ENCODE results near the gene CNOT11.
"Not testable (repeated sequence)": the region's sequence is repeated elsewhere in the genome, so short reads cannot be mapped to it uniquely, and the experiment has no call there.

CNOT11 gene

GRCh38 chr2:101231937-101232730 lies 20.6 kb upstream of the CNOT11 start:
- no peaks in the 10 kb centered on the region for H3K36me3 ChIP-seq (ENCODE audit: control insufficient read depth in 5 of 5, insufficient read depth in 5 of 5, low read length in 5 of 5)
- no peak overlapping the region for H3K4me3 ChIP-seq (ENCODE audit: low read depth in 1 of 5, low read length in 5 of 5)
- H3K9me3 ChIP-seq (ENCODE audit: control insufficient read depth in 5 of 5, low read length in 5 of 5): peaks cover 0 to 5% (median 0%) of the 10 kb centered on the region in 5 donors
- H3K27ac ChIP-seq (ENCODE audit: low read depth, low read length): no peak overlapping the region
- H3K4me1 ChIP-seq (ENCODE audit: control insufficient read depth in 5 of 5, insufficient read depth in 5 of 5, low read length in 5 of 5): no peaks in the 10 kb centered on the region
- no peaks in the 10 kb centered on the region for H3K27me3 ChIP-seq (ENCODE audit: control insufficient read depth in 5 of 5, insufficient read depth in 4 of 5, low read length in 5 of 5)
- H3K9ac ChIP-seq (ENCODE audit: low read length in 5 of 5): no peak overlapping the region

- Histone ChIP-seq H3K4me1 (ENCODE audit: control insufficient read depth in 5 of 5, insufficient read depth in 5 of 5, low read length in 5 of 5) (no peaks in the 10 kb centered on the region), H3K4me3 (ENCODE audit: low read depth in 1 of 5, low read length in 5 of 5) (no peak overlapping the region), H3K9me3 (ENCODE audit: control insufficient read depth in 5 of 5, low read length in 5 of 5) (peaks cover 0 to 5% (median 0%) of the 10 kb centered on the region in 5 donors), H3K27me3 (ENCODE audit: control insufficient read depth in 5 of 5, insufficient read depth in 4 of 5, low read length in 5 of 5) (no peaks in the 10 kb centered on the region), H3K27ac (ENCODE audit: low read depth, low read length) (no peak overlapping the region), H3K36me3 (ENCODE audit: control insufficient read depth in 5 of 5, insufficient read depth in 5 of 5, low read length in 5 of 5) (no peaks in the 10 kb centered on the region), H3K9ac (ENCODE audit: low read length in 5 of 5) (no peak overlapping the region)
Measured at GRCh38 chr2:101232770-101233169, 19.9 kb upstream of the CNOT11 start.

- Histone ChIP-seq H3K9me3 (ENCODE audit: control insufficient read depth in 5 of 5, low read length in 5 of 5) (peaks cover 0 to 5% (median 0%) of the 10 kb centered on the region in 5 donors), H3K27ac (ENCODE audit: low read depth, low read length) (no peak overlapping the region), H3K36me3 (ENCODE audit: control insufficient read depth in 5 of 5, insufficient read depth in 5 of 5, low read length in 5 of 5) (no peaks in the 10 kb centered on the region), H3K27me3 (ENCODE audit: control insufficient read depth in 5 of 5, insufficient read depth in 4 of 5, low read length in 5 of 5) (no peaks in the 10 kb centered on the region), H3K4me1 (ENCODE audit: control insufficient read depth in 5 of 5, insufficient read depth in 5 of 5, low read length in 5 of 5) (no peaks in the 10 kb centered on the region), H3K4me3 (ENCODE audit: low read depth in 1 of 5, low read length in 5 of 5) (no peak overlapping the region), H3K9ac (ENCODE audit: low read length in 5 of 5) (no peak overlapping the region)
Measured at GRCh38 chr2:101234169-101234938, 18.3 kb upstream of the CNOT11 start.

GRCh38 chr2:101235956-101236355 lies 16.7 kb upstream of the CNOT11 start:
- H3K4me3 ChIP-seq (ENCODE audit: low read depth in 1 of 5, low read length in 5 of 5); H3K27ac ChIP-seq (ENCODE audit: low read depth, low read length); H3K9ac ChIP-seq (ENCODE audit: low read length in 5 of 5); H3K27me3 ChIP-seq (ENCODE audit: control insufficient read depth in 5 of 5, insufficient read depth in 4 of 5, low read length in 5 of 5); H3K9me3 ChIP-seq (ENCODE audit: control insufficient read depth in 5 of 5, low read length in 5 of 5); H3K4me1 ChIP-seq (ENCODE audit: control insufficient read depth in 5 of 5, insufficient read depth in 5 of 5, low read length in 5 of 5); H3K36me3 ChIP-seq (ENCODE audit: control insufficient read depth in 5 of 5, insufficient read depth in 5 of 5, low read length in 5 of 5): not testable (repeated sequence)

DNA sequence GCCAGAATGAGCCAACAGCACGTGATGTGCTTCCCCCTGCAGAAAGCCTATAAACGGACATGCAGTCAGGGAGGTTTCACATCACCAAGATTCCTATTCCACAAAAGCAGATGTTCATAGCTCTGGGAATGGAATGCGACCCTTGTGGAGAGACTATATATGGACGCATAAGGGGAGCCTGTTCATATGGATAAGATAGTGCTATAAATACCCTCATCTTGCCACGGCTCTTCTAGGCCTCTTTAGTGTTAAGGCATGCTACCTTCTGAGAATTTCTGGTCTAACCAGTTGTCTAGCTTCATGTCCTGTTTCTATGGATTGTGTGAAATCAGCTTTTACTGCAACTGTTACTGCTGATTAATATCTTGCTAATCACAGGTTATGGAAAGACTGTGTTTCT lies 14.7 kb upstream of the CNOT11 start:
- not testable (repeated sequence) for H3K9ac ChIP-seq (ENCODE audit: low read length in 5 of 5); H3K27ac ChIP-seq (ENCODE audit: low read depth, low read length); H3K4me1 ChIP-seq (ENCODE audit: control insufficient read depth in 5 of 5, insufficient read depth in 5 of 5, low read length in 5 of 5); H3K9me3 ChIP-seq (ENCODE audit: control insufficient read depth in 5 of 5, low read length in 5 of 5); H3K27me3 ChIP-seq (ENCODE audit: control insufficient read depth in 5 of 5, insufficient read depth in 4 of 5, low read length in 5 of 5); H3K36me3 ChIP-seq (ENCODE audit: control insufficient read depth in 5 of 5, insufficient read depth in 5 of 5, low read length in 5 of 5); H3K4me3 ChIP-seq (ENCODE audit: low read depth in 1 of 5, low read length in 5 of 5)

DNA sequence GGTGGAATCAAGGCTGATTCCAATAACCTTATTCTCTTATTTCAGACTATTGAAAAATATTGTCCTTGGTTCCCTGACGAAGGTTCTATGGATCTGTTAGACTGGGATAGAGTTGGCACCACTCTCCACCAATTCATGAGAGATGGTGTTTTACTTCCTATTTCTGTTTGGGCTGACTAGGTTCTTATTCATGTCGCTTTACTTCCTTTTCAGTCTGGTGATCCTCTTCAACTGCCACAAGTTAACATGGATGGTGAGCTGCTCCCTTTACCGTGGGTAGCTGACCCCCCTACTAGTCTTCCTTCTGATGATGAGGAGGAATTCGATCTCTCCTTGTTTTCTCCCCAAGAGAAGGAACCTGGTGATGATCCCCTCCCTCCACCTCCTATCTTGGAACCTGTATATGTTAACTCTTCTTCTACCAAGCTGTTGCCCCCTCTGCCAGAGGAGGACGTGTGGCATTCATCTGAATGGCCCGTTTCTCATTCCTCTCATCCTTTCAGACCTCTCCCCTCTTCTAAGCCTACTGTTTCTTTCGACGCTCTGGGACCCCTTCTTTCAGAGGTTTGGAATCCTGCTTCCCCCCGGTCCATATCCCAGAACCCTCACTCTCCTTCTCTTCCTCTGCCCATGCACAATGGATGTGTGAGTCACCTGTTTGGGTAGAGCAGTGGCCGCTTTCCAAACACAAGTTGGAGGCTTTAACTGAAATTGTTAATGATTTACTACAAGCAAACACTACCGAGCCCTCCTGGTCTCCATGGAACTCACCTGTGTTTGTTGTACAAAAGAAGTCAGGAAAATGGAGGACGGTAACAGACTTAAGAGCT lies 13.5 kb upstream of the CNOT11 start:
- no peak overlapping the region for H3K27ac ChIP-seq (ENCODE audit: low read depth, low read length)
- H3K4me3 ChIP-seq (ENCODE audit: low read depth in 1 of 5, low read length in 5 of 5): no peak overlapping the region
- no peak overlapping the region for H3K9ac ChIP-seq (ENCODE audit: low read length in 5 of 5)
- no peaks in the 10 kb centered on the region for H3K4me1 ChIP-seq (ENCODE audit: control insufficient read depth in 5 of 5, insufficient read depth in 5 of 5, low read length in 5 of 5)
- no peaks in the 10 kb centered on the region for H3K36me3 ChIP-seq (ENCODE audit: control insufficient read depth in 5 of 5, insufficient read depth in 5 of 5, low read length in 5 of 5)
- H3K9me3 ChIP-seq (ENCODE audit: control insufficient read depth in 5 of 5, low read length in 5 of 5): peaks cover 0 to 2% (median 0%) of the 10 kb centered on the region in 5 donors
- no peaks in the 10 kb centered on the region for H3K27me3 ChIP-seq (ENCODE audit: control insufficient read depth in 5 of 5, insufficient read depth in 4 of 5, low read length in 5 of 5)

DNA sequence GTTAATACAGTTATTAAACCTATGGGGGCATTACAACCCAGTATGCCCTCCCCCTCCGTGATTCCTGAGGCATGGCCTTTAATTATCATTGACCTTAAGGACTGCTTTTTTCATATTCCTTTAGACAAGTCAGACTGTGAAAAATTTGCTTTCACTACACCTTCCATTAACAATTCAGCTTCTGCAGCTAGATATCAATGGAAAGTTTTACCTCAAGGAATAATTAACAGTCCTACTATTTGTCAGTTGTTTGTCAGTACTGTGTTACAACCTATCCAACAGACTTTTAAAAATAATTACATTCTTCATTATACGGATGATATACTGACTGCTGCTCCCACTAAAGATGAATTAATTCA lies 12.9 kb upstream of the CNOT11 start:
- not testable (repeated sequence) for H3K4me1 ChIP-seq (ENCODE audit: control insufficient read depth in 5 of 5, insufficient read depth in 5 of 5, low read length in 5 of 5); H3K36me3 ChIP-seq (ENCODE audit: control insufficient read depth in 5 of 5, insufficient read depth in 5 of 5, low read length in 5 of 5); H3K4me3 ChIP-seq (ENCODE audit: low read depth in 1 of 5, low read length in 5 of 5); H3K9me3 ChIP-seq (ENCODE audit: control insufficient read depth in 5 of 5, low read length in 5 of 5); H3K27ac ChIP-seq (ENCODE audit: low read depth, low read length); H3K27me3 ChIP-seq (ENCODE audit: control insufficient read depth in 5 of 5, insufficient read depth in 4 of 5, low read length in 5 of 5); H3K9ac ChIP-seq (ENCODE audit: low read length in 5 of 5)

GRCh38 chr2:101240694-101241093 lies 12.0 kb upstream of the CNOT11 start:
- H3K27ac ChIP-seq (ENCODE audit: low read depth, low read length): not testable (repeated sequence)

DNA sequence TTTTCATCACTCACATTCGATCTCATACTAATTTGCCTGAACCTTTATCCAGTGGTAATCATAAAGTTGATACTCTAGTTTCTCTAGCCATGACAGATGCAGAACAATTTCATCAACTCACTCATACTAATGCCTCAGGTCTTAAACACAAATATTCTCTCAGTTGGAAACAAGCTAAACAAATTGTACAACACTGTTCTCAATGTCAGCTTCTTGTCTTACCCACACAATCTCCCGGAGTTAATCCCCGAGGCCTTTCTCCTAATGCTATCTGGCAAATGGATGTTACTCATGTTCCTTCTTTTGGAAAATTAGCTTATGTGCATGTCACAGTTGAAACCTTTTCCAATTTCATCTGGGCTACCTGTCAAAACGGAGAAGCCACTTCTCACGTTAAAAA lies 11.5 kb upstream of the CNOT11 start:
- H3K9me3 ChIP-seq (ENCODE audit: control insufficient read depth in 5 of 5, low read length in 5 of 5): no peaks in the 10 kb centered on the region
- H3K36me3 ChIP-seq (ENCODE audit: control insufficient read depth in 5 of 5, insufficient read depth in 5 of 5, low read length in 5 of 5): no peaks in the 10 kb centered on the region
- no peaks in the 10 kb centered on the region for H3K27me3 ChIP-seq (ENCODE audit: control insufficient read depth in 5 of 5, insufficient read depth in 4 of 5, low read length in 5 of 5)
- no peak overlapping the region for H3K4me3 ChIP-seq (ENCODE audit: low read depth in 1 of 5, low read length in 5 of 5)
- H3K27ac ChIP-seq (ENCODE audit: low read depth, low read length): no peak overlapping the region
- H3K9ac ChIP-seq (ENCODE audit: low read length in 5 of 5): no peak overlapping the region
- no peaks in the 10 kb centered on the region for H3K4me1 ChIP-seq (ENCODE audit: control insufficient read depth in 5 of 5, insufficient read depth in 5 of 5, low read length in 5 of 5)

More at GRCh38 chr2:101240694-101241093, 12.0 kb upstream of the CNOT11 start:
- not testable (repeated sequence) for H3K9me3 ChIP-seq (ENCODE audit: control insufficient read depth in 5 of 5, low read length in 5 of 5); H3K4me1 ChIP-seq (ENCODE audit: control insufficient read depth in 5 of 5, insufficient read depth in 5 of 5, low read length in 5 of 5); H3K36me3 ChIP-seq (ENCODE audit: control insufficient read depth in 5 of 5, insufficient read depth in 5 of 5, low read length in 5 of 5); H3K4me3 ChIP-seq (ENCODE audit: low read depth in 1 of 5, low read length in 5 of 5); H3K9ac ChIP-seq (ENCODE audit: low read length in 5 of 5); H3K27me3 ChIP-seq (ENCODE audit: control insufficient read depth in 5 of 5, insufficient read depth in 4 of 5, low read length in 5 of 5)

- not testable (repeated sequence) for H3K27ac ChIP-seq (ENCODE audit: low read depth, low read length); H3K27me3 ChIP-seq (ENCODE audit: control insufficient read depth in 5 of 5, insufficient read depth in 4 of 5, low read length in 5 of 5); H3K4me3 ChIP-seq (ENCODE audit: low read depth in 1 of 5, low read length in 5 of 5); H3K9ac ChIP-seq (ENCODE audit: low read length in 5 of 5); H3K36me3 ChIP-seq (ENCODE audit: control insufficient read depth in 5 of 5, insufficient read depth in 5 of 5, low read length in 5 of 5); H3K4me1 ChIP-seq (ENCODE audit: control insufficient read depth in 5 of 5, insufficient read depth in 5 of 5, low read length in 5 of 5); H3K9me3 ChIP-seq (ENCODE audit: control insufficient read depth in 5 of 5, low read length in 5 of 5)
Measured at GRCh38 chr2:101244373-101244772, 8.3 kb upstream of the CNOT11 start.

Measured in subcutaneous abdominal adipose tissue (tissue), 5 donors.